ENCODE measurements around the gene DNAH17.

GRCh38 chr17:78428836-78429617 is 148.2 kb downstream of the DNAH17 start:
- TF ChIP-seq CTCF (IDR thresholded peaks at IDR 0.05): no peak
- TF ChIP-seq POLR2A (IDR thresholded peaks at IDR 0.05): no peak

Measured in lower leg skin (tissue), 3 donors.